Measurements from ENCODE around the gene TEX19. TPM values are rescaled to one million over a fixed set of nuclear protein-coding genes. Genes with fewer than 3 reads are reported as not detected.

Gene TEX19
- total and polyA plus RNA-seq, 9 of the 15 experiments (the other 6 are each of a cell fraction or from before 2014, with no cell fraction given) = 0.10 to 4.9 (median 1.9) TPM

DNA sequence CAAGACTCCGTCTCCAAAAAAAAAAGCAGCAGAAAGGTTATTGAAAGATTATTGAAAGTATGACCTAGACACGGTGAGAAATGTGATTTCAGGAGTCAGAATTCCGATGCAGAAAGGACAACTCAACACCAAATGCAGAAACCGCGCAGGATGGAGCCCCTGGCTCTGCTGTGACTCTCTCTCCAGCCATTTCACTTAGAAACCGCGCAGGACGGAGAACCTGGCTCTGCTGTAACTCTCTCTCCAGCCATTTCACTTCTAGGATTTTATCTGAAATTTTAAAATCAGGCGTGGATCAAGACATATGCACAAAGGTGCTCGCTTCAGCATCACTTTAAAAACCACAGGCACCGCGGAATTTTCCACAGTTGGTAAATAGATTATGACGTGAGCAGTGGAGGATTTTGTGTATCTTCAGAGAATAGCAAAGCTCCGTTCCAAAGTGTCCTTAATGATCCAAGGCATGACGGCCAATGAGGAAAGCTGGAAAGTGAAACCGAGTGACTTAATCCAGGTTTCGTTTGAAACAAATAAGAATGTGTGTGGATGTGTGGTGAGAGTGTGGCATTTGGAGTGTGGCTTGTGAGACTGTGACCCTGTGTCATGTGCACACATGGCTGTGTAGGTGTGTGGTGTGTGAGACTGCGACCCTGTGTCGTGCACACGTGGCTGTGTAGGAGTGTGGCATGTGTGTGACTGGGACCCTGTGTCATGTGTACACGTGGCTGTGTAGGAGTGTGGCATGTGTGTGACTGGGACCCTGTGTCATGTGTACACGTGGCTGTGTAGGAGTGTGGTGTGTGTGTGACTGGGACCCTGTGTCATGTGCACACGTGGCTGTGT is 22.0 kb downstream of the TEX19 start:
- H3K4me1 ChIP-seq (replicated peaks in 1 of 2; ENCODE audit: control insufficient read depth in 2 of 2, insufficient read depth in 2 of 2, low read length in 2 of 2) = peaks cover 3 to 59% of the 10 kb centered on the region in 2 experiments; a peak in 2 of 5 replicates
- BruUV-seq (replicated peaks) = no TSS peak
- H3K4me2 ChIP-seq (ENCODE audit: insufficient read depth, low read length) = peak overlapping the region; percentile 56
- no peaks in the 10 kb centered on the region for H3K9me3 ChIP-seq (replicated peaks; ENCODE audit: control insufficient read depth, insufficient read depth, low read depth, low read length)
- no peak overlapping the region for H3K27ac ChIP-seq (ENCODE audit: extremely low read depth, low read depth, low read length)
- peaks cover 0 to 7% of the 10 kb centered on the region in 2 experiments; a peak in 1 of 5 replicates for H3K27me3 ChIP-seq (ENCODE audit: control insufficient read depth in 2 of 2, insufficient read depth in 2 of 2, low read length in 2 of 2)
- ChIA-PET POLR2A (interaction anchor here (0.8 to 1.0 kb wide), 4 partner anchors 9 to 41 kb away, joined by 3 to 4 read pairs (median 4); no protein-coding TSS in a partner anchor), CTCF (ENCODE audit: low intra/inter-chr PET ratio) (no interaction called here)
- intact Hi-C loops (cut with micrococcal nuclease) = no loop called here
- H3K4me3 ChIP-seq = no peak overlapping the region
- in situ Hi-C loops (cut with MboI) = no loop called here
- DNase-seq (ENCODE audit: extremely low read depth in 1 of 4, low spot score in 3 of 4) (no peak), ATAC-seq (no peak), FAIRE-seq (peak; percentile 87)
- H2AFZ ChIP-seq (ENCODE audit: low read depth, low read length) = peak overlapping the region; percentile 82
- no peaks in the 10 kb centered on the region for H3K79me2 ChIP-seq (ENCODE audit: control insufficient read depth, insufficient read depth, low read length)
- 17% methylated on average over 23 of the region's 23 CpGs for WGBS (ENCODE audit: insufficient coverage, low coverage, missing lambda C conversion rate)
- no peaks in the 10 kb centered on the region for H3K9me1 ChIP-seq (ENCODE audit: control insufficient read depth, insufficient read depth, low read length)
- no peaks in the 10 kb centered on the region for H4K20me1 ChIP-seq (replicated peaks; ENCODE audit: control insufficient read depth, insufficient read depth, low read length)
- H3K9ac ChIP-seq (ENCODE audit: insufficient read depth in 1 of 2, low read depth in 2 of 2, low read length in 2 of 2) = peak overlapping the region in 1 of 2 experiments; percentile 15; a peak in 1 of 4 replicates
- H3K36me3 ChIP-seq (ENCODE audit: control insufficient read depth, insufficient read depth, low read length) = no peaks in the 10 kb centered on the region
- TF ChIP-seq, protein P1, sequence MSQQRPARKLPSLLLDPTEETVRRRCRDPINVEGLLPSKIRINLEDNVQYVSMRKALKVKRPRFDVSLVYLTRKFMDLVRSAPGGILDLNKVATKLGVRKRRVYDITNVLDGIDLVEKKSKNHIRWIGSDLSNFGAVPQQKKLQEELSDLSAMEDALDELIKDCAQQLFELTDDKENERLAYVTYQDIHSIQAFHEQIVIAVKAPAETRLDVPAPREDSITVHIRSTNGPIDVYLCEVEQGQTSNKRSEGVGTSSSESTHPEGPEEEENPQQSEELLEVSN (IDR thresholded peaks at IDR 0.05; ENCODE audit: borderline replicate concordance in 1 of 2, extremely low read depth in 1 of 2, insufficient read depth in 1 of 2, insufficient read length in 1 of 2, low read depth in 1 of 2, low read length in 1 of 2, poor library complexity in 1 of 2, severe bottlenecking in 1 of 2) = peak in 1 of 2 experiments; percentile 16
- no peak for TF ChIP-seq HNRNPH1 (optimal IDR thresholded peaks at IDR 0.05; ENCODE audit: low read depth, low read length)
- TF ChIP-seq, protein P2, sequence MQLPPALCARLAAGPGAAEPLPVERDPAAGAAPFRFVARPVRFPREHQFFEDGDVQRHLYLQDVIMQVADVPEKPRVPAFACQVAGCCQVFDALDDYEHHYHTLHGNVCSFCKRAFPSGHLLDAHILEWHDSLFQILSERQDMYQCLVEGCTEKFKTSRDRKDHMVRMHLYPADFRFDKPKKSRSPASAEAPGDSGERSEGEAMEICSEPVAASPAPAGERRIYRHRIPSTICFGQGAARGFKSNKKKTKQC (CRISPR knock-in tag; IDR thresholded peaks at IDR 0.05) = peak; percentile 56; the same call in 1 of the 2 replicates
- no peak for TF ChIP-seq CXXC5 (CRISPR knock-in tag; IDR thresholded peaks at IDR 0.05)
- TF ChIP-seq ZC3H4 (CRISPR knock-in tag; IDR thresholded peaks at IDR 0.05; ENCODE audit: borderline replicate concordance) = peak; percentile 25; the same call in 1 of the 2 replicates
- TF ChIP-seq, protein P3, sequence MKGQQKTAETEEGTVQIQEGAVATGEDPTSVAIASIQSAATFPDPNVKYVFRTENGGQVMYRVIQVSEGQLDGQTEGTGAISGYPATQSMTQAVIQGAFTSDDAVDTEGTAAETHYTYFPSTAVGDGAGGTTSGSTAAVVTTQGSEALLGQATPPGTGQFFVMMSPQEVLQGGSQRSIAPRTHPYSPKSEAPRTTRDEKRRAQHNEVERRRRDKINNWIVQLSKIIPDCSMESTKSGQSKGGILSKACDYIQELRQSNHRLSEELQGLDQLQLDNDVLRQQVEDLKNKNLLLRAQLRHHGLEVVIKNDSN (CRISPR knock-in tag; IDR thresholded peaks at IDR 0.05) = peak; percentile 70
- TF ChIP-seq BHLHE40 (IDR thresholded peaks at IDR 0.05; ENCODE audit: low read length) = 0 out of 2 replicates have a peak, but pooled peaks have one; percentile 7
- TF ChIP-seq, protein P4, sequence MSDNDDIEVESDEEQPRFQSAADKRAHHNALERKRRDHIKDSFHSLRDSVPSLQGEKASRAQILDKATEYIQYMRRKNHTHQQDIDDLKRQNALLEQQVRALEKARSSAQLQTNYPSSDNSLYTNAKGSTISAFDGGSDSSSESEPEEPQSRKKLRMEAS (CRISPR knock-in tag; IDR thresholded peaks at IDR 0.05) = peak; percentile 97
